H9 (cell line): Measurements from ENCODE around the gene TRMT61A. TPM values are rescaled to one million over a fixed set of nuclear protein-coding genes. Genes with fewer than 3 reads are reported as not detected.

Source experiments
- DNase-seq: peaks from one replicate; pipeline ENCODE4 v3.0.0-alpha.2; 2017
- H2AFZ ChIP-seq: one replicate; pipeline ENCODE4 v1.6.1; 2013; ENCODE audit warnings: mild to moderate bottlenecking, low read length, control low read depth, moderate library complexity
- H2AK5ac ChIP-seq: 2 replicates; pipeline ENCODE4 v1.6.1; 2013; ENCODE audit warnings: low read length, control low read depth, mixed read lengths; ENCODE audit not compliant: insufficient read length
- H2BK120ac ChIP-seq: one replicate; pipeline ENCODE4 v1.6.1; 2013; ENCODE audit warnings: low read depth, mild to moderate bottlenecking, low read length, control low read depth, inconsistent platforms; ENCODE audit not compliant: poor library complexity, severe bottlenecking
- H2BK12ac ChIP-seq: 2 replicates; pipeline ENCODE4 v1.6.1; 2013; ENCODE audit warnings: low read length, control low read depth, mixed read lengths, low read depth; ENCODE audit not compliant: insufficient read length
- H2BK15ac ChIP-seq: 2 replicates; pipeline ENCODE4 v1.6.1; 2013; ENCODE audit warnings: low read depth, low read length, control low read depth
- H2BK20ac ChIP-seq: one replicate; pipeline ENCODE4 v1.6.1; 2013; ENCODE audit warnings: low read depth, mild to moderate bottlenecking, low read length, control low read depth, inconsistent platforms; ENCODE audit not compliant: poor library complexity, severe bottlenecking
- H2BK5ac ChIP-seq: 2 replicates; pipeline ENCODE4 v1.6.1; 2013; ENCODE audit warnings: low read length, control low read depth, mixed read lengths; ENCODE audit not compliant: insufficient read length
- H3K14ac ChIP-seq: 2 replicates; pipeline ENCODE4 v1.6.1; 2013; ENCODE audit warnings: low read length, control low read depth; ENCODE audit not compliant: insufficient read depth
- H3K18ac ChIP-seq: 2 replicates; pipeline ENCODE4 v1.6.1; 2013; ENCODE audit warnings: low read depth, mild to moderate bottlenecking, mixed read lengths, low read length, control low read depth; ENCODE audit not compliant: insufficient read length
- H3K23ac ChIP-seq: 2 replicates; pipeline ENCODE4 v1.6.1; 2013; ENCODE audit warnings: low read length, control low read depth, mixed read lengths, low read depth; ENCODE audit not compliant: insufficient read length
- H3K23me2 ChIP-seq: 2 replicates; pipeline ENCODE4 v1.6.1; 2013; ENCODE audit warnings: low read depth, mild to moderate bottlenecking, mixed read lengths, low read length, control low read depth; ENCODE audit not compliant: insufficient read length, poor library complexity, severe bottlenecking
- H3K27ac ChIP-seq: 2 replicates; pipeline ENCODE4 v1.5.1; 2013; ENCODE audit warnings: low read length, control low read depth, mixed read lengths, low read depth; ENCODE audit not compliant: insufficient read length
- H3K27me3 ChIP-seq: 2 replicates; pipeline ENCODE4 v1.6.1; 2013; ENCODE audit warnings: low read length, control low read depth, inconsistent platforms; ENCODE audit not compliant: insufficient read depth
- H3K4ac ChIP-seq: 2 replicates; pipeline ENCODE4 v1.6.1; 2013; ENCODE audit warnings: low read depth, mild to moderate bottlenecking, control low read depth, inconsistent platforms, low read length, moderate library complexity
- H3K4me1 ChIP-seq: 2 replicates; pipeline ENCODE4 v1.6.1; 2013; ENCODE audit warnings: low read length, control low read depth, inconsistent platforms; ENCODE audit not compliant: insufficient read depth
- H3K4me2 ChIP-seq: 2 replicates; pipeline ENCODE4 v1.6.1; 2013; ENCODE audit warnings: low read length, control low read depth, mixed read lengths; ENCODE audit not compliant: insufficient read length, insufficient read depth
- H3K56ac ChIP-seq: 2 replicates; pipeline ENCODE4 v1.6.1; 2013; ENCODE audit warnings: low read depth, mild to moderate bottlenecking, mixed read lengths, low read length, control low read depth; ENCODE audit not compliant: insufficient read length
- H3K79me1 ChIP-seq: 2 replicates; pipeline ENCODE4 v1.6.1; 2013; ENCODE audit warnings: low read depth, mild to moderate bottlenecking, moderate library complexity, low read length, control low read depth, inconsistent platforms; ENCODE audit not compliant: insufficient read depth, poor library complexity, severe bottlenecking
- H3K79me2 ChIP-seq: 2 replicates; pipeline ENCODE4 v1.6.1; 2013; ENCODE audit warnings: low read length, control low read depth, inconsistent platforms; ENCODE audit not compliant: insufficient read depth
- H3K9ac ChIP-seq: 2 replicates; pipeline ENCODE4 v1.6.1; 2013; ENCODE audit warnings: low read length, control low read depth, mixed read lengths; ENCODE audit not compliant: insufficient read length; ENCODE audit errors: extremely low read depth
- H3K9me3 ChIP-seq: one replicate; pipeline ENCODE4 v1.6.1; 2013; ENCODE audit warnings: low read depth, low read length, inconsistent platforms; ENCODE audit not compliant: control insufficient read depth
- H3T11ph ChIP-seq: one replicate; pipeline ENCODE4 v1.6.1; 2013; ENCODE audit warnings: mild to moderate bottlenecking, low read length, control low read depth, inconsistent platforms
- H4K20me1 ChIP-seq: one replicate; pipeline ENCODE4 v1.6.1; 2013; ENCODE audit not compliant: control insufficient read depth, insufficient read length, insufficient read depth
- H4K5ac ChIP-seq: 2 replicates; pipeline ENCODE4 v1.6.1; 2013; ENCODE audit warnings: low read depth, mild to moderate bottlenecking, mixed read lengths, low read length, control low read depth; ENCODE audit not compliant: insufficient read length
- H4K8ac ChIP-seq: replicated peaks from 2 replicates; pipeline ENCODE4 v1.6.1; 2013; ENCODE audit warnings: low read length, control low read depth, mixed read lengths, low read depth; ENCODE audit not compliant: insufficient read length
- H4K91ac ChIP-seq: 2 replicates; pipeline ENCODE4 v1.6.1; 2013; ENCODE audit warnings: low read depth, mild to moderate bottlenecking, moderate library complexity, mixed read lengths, low read length, control low read depth; ENCODE audit not compliant: insufficient read length
- H3K27ac Mint-ChIP-seq, 3 experiments: 2 replicates in 2 of 3; 3 replicates in 1 of 3; pipeline ENCODE4 v1.8.0; 2020 to 2021; ENCODE audit warnings: mixed read lengths in 3 of 3, mild to moderate bottlenecking in 1 of 3, moderate library complexity in 1 of 3
- H3K27me3 Mint-ChIP-seq: 2 replicates; pipeline ENCODE4 v1.8.0; 2021; ENCODE audit warnings: low read depth, mild to moderate bottlenecking, moderate library complexity, mixed read lengths
- H3K36me3 Mint-ChIP-seq, 3 experiments: 2 replicates in 2 of 3; 3 replicates in 1 of 3; pipeline ENCODE4 v1.8.0; 2020 to 2021; ENCODE audit warnings: low read depth in 3 of 3, mixed read lengths in 3 of 3; ENCODE audit not compliant: insufficient read depth in 1 of 3
- H3K4me1 Mint-ChIP-seq, 2 experiments: 2 replicates each; pipeline ENCODE4 v1.8.0; 2020; ENCODE audit warnings: mixed read lengths in 2 of 2
- H3K4me3 Mint-ChIP-seq, 2 experiments: 2 replicates in 1 of 2; 3 replicates in 1 of 2; pipeline ENCODE4 v1.8.0; 2020 to 2021; ENCODE audit warnings: mild to moderate bottlenecking in 2 of 2, mixed read lengths in 2 of 2, moderate library complexity in 1 of 2
- H3K9me3 Mint-ChIP-seq, 2 experiments: 2 replicates in 1 of 2; 3 replicates in 1 of 2; pipeline ENCODE4 v1.8.0; 2020; ENCODE audit warnings: mild to moderate bottlenecking in 2 of 2, mixed read lengths in 2 of 2, moderate library complexity in 1 of 2
- WGBS: extraction: QIAGEN DNeasy Blood & Tissue Kit; methylation state at CpG from one replicate; pipeline ENCODE4 v1.1.7; 2013; ENCODE audit warnings: missing lambda C conversion rate, low lambda C conversion rate, mixed read lengths; ENCODE audit not compliant: insufficient read length; ENCODE audit errors: extremely low coverage; 5-methylcytosine and 5-hydroxymethylcytosine counted together
- total RNA-seq: library from RNA; stranded (reverse); gene quantifications from 2 replicates; pipeline ENCODE4 v1.2.1, GENCODE V29; 2021
- TF ChIP-seq, protein P1 (sequence below): fragments of 200-600 bp; sonication (generic); conservative IDR thresholded peaks from 3 replicates; pipeline ENCODE4 v1.8.0; 2021; ENCODE audit warnings: antibody characterized with exemption, mild to moderate bottlenecking

The TRMT61A gene
- total RNA-seq, 1 experiment from 2014 or later: 21.9 TPM

DNA sequence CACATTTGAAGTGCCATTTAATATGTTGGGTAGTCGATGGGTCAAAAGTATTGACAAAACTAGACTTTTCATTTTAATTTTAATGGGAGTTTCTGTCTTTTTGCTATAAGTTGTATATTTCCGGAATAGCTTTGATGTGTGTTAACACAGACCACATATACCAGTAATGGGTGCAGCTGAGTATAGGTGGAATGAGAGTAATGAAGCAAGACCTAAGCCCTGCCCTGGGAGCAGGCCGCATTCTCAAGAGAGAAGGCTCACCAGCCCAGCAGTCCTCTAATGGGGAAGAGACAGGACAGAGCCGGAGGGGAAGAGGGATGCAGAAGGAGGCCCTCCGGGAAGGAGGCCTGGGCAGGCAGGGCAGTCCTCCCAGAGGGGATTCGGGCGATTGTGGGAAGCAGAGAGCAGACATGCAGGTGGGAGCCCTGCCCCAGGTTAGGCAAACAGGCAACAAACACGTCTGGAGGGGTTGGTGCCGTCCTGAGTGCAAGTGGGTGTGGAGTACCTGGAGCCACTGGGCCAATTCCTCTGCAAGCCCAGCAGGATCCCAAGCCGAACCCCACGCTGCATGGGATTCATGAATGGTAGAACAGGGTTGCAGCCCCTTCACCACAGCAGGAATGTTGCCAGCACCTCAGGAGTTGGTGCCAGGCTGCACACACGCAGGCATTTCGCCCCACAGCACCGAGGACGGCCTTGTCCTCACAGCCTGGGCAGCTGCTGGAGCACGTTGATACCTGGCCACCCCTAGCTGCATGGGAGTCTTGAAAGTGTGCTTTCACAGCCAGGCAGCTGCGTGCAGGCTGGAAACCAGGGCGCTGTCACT lies 14.2 kb upstream of the TRMT61A start:
- no peak overlapping the region for H3K23ac ChIP-seq
- H4K8ac ChIP-seq: no peak overlapping the region
- H3K27ac Mint-ChIP-seq: peak overlapping the region in 1 of 3 experiments; percentile 43; a peak in 1 of 7 replicates
- no peak overlapping the region for H2BK120ac ChIP-seq
- H2BK15ac ChIP-seq: no peak overlapping the region
- no peak for DNase-seq
- H3K79me2 ChIP-seq: no peaks in the 10 kb centered on the region
- H3K9me3 ChIP-seq: no peaks in the 10 kb centered on the region
- no peak overlapping the region for H3K4ac ChIP-seq
- no peaks in the 10 kb centered on the region for H3K23me2 ChIP-seq
- no peak overlapping the region for H2BK5ac ChIP-seq
- peaks cover 10 to 25% (median 19%) of the 10 kb centered on the region in 3 experiments for H3K36me3 Mint-ChIP-seq
- H2AFZ ChIP-seq: no peak overlapping the region
- no peak overlapping the region for H3K4me3 Mint-ChIP-seq
- no peak overlapping the region for H3K18ac ChIP-seq
- H3K9me3 Mint-ChIP-seq: no peaks in the 10 kb centered on the region
- no peak overlapping the region for H4K5ac ChIP-seq
- peaks cover 11 to 29% of the 10 kb centered on the region in 2 experiments for H3K4me1 Mint-ChIP-seq
- H3K27me3 Mint-ChIP-seq: no peaks in the 10 kb centered on the region; the same call in 1 of the 2 replicates
- H3K4me1 ChIP-seq: no peaks in the 10 kb centered on the region
- no peaks in the 10 kb centered on the region for H3K27me3 ChIP-seq
- H3K4me2 ChIP-seq: no peak overlapping the region
- H3K27ac ChIP-seq: no peak overlapping the region
- H2BK20ac ChIP-seq: no peak overlapping the region
- H3K56ac ChIP-seq: no peak overlapping the region
- TF ChIP-seq, protein P1, sequence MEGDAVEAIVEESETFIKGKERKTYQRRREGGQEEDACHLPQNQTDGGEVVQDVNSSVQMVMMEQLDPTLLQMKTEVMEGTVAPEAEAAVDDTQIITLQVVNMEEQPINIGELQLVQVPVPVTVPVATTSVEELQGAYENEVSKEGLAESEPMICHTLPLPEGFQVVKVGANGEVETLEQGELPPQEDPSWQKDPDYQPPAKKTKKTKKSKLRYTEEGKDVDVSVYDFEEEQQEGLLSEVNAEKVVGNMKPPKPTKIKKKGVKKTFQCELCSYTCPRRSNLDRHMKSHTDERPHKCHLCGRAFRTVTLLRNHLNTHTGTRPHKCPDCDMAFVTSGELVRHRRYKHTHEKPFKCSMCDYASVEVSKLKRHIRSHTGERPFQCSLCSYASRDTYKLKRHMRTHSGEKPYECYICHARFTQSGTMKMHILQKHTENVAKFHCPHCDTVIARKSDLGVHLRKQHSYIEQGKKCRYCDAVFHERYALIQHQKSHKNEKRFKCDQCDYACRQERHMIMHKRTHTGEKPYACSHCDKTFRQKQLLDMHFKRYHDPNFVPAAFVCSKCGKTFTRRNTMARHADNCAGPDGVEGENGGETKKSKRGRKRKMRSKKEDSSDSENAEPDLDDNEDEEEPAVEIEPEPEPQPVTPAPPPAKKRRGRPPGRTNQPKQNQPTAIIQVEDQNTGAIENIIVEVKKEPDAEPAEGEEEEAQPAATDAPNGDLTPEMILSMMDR: no peak
- no peaks in the 10 kb centered on the region for H4K20me1 ChIP-seq
- no peak overlapping the region for H3K9ac ChIP-seq
- no peak overlapping the region for H2AK5ac ChIP-seq
- no CpG with 5 or more reads among the region's 18 CpGs for WGBS
- H3K14ac ChIP-seq: no peak overlapping the region
- H2BK12ac ChIP-seq: no peak overlapping the region
- H3T11ph ChIP-seq: no peak overlapping the region
- no peaks in the 10 kb centered on the region for H3K79me1 ChIP-seq
- H4K91ac ChIP-seq: no peak overlapping the region
